Measurements from ENCODE around the gene LORICRIN.

LORICRIN gene

GRCh38 chr1:153248176-153248879 is 11.2 kb upstream of the LORICRIN start:
- no peak for DNase-seq (ENCODE audit: extremely low read depth in 1 of 2, low read depth in 1 of 2)

GRCh38 chr1:153250166-153250565 is 9.3 kb upstream of the LORICRIN start:
- DNase-seq (ENCODE audit: extremely low read depth in 1 of 2, low read depth in 1 of 2) = no peak

DNA sequence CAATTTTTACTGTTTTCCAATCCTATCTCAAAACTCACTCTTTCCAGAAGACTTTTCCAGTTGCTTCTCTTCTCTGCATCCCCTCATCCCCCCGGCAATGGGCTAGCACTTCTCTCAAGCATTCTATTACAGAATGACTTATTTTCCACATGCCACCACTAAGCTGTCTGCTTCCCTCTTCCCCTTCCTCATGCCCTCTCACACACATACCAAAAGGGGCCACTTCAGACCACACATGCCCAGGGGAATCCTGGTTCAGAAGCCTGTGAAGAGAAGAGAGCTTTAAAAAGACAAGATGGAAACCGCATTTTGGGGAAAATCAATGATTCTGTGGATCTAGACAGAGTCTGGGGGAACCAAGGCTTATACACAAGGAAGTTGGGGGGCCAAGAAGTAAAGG is 8.4 kb upstream of the LORICRIN start:
- no peak for DNase-seq (ENCODE audit: extremely low read depth in 1 of 2, low read depth in 1 of 2)

GRCh38 chr1:153251562-153251961 is 7.9 kb upstream of the LORICRIN start:
- no peak for DNase-seq (ENCODE audit: extremely low read depth in 1 of 2, low read depth in 1 of 2)

GRCh38 chr1:153251988-153252387 is 7.5 kb upstream of the LORICRIN start:
- DNase-seq (ENCODE audit: extremely low read depth in 1 of 2, low read depth in 1 of 2) = no peak

DNA sequence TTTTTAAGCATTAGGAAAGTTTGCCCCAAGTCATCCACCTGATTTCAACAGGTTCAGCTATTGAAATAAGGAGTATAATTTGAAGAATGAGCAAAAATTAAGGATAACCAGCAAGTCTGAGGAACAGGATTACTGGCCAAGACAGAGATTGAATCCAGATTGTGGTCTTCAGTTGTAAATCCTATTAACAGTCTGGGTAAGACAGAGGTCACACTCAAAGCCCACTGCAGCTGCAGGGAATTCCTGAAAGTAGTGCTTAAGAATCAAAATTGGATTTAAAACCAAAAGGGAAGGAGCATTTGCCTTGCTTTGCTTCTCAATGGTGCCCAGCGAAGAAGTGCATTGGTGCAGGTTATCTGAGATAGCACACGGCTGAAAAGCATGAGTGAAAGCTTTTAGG is 6.4 kb upstream of the LORICRIN start:
- DNase-seq (ENCODE audit: extremely low read depth in 1 of 2, low read depth in 1 of 2) = no peak

GRCh38 chr1:153253693-153254092 is 5.8 kb upstream of the LORICRIN start:
- DNase-seq (ENCODE audit: extremely low read depth in 1 of 2, low read depth in 1 of 2) = no peak

- peak in 1 of 2 donors; percentile 9 for DNase-seq (ENCODE audit: extremely low read depth in 1 of 2, low read depth in 1 of 2)
Measured at GRCh38 chr1:153260585-153261280, 1.2 kb downstream of the LORICRIN start.

DNA sequence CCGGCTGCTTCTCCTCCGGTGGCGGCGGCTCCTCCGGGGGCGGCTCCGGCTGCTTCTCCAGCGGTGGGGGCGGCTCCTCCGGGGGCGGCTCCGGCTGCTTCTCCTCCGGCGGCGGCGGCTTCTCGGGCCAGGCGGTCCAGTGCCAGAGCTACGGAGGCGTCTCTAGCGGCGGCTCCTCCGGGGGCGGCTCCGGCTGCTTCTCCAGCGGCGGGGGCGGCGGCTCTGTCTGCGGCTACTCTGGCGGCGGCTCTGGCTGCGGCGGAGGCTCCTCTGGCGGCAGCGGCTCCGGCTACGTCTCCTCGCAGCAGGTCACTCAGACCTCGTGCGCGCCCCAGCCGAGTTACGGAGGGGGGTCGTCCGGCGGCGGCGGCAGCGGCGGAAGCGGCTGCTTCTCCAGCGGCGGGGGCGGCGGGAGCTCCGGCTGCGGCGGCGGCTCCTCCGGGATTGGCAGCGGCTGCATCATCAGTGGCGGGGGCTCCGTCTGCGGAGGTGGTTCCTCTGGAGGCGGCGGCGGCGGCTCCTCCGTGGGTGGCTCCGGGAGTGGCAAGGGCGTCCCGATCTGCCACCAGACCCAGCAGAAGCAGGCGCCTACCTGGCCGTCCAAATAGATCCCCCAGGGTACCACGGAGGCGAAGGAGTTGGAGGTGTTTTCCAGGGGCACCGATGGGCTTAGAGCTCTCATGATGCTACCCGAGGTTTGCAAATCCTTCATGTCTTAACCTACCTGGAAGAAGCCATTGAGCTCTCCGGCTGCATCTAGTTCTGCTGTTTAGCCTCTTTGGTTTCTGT is 2.0 kb downstream of the LORICRIN start:
- no peak for DNase-seq (ENCODE audit: extremely low read depth in 1 of 2, low read depth in 1 of 2)

- DNase-seq (ENCODE audit: extremely low read depth in 1 of 2, low read depth in 1 of 2) = no peak
Measured at GRCh38 chr1:153262070-153262366, 2.5 kb downstream of the LORICRIN start.

- no peak for DNase-seq (ENCODE audit: extremely low read depth in 1 of 2, low read depth in 1 of 2)
Measured at GRCh38 chr1:153262462-153263157, 3.1 kb downstream of the LORICRIN start.

DNA sequence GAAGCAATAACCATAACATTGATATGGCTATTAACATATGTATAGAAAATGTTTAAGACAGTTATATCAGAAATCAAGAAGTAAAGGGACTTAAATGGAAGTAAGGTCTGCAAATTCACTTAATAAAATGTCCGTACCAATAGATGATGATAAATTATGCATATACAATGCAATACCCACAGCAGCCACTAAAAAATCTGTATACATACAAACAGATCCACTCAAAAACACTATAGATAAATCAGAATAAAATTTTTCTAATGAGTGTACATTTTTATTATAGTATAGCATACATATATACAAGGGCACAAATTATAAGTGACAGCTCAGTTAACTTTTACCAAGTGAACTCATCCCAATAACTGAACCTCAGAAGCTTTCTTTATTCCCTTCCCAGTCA is 6.0 kb downstream of the LORICRIN start:
- no peak for DNase-seq (ENCODE audit: extremely low read depth in 1 of 2, low read depth in 1 of 2)

GRCh38 chr1:153271711-153272110 is 12.2 kb downstream of the LORICRIN start:
- no peak for DNase-seq (ENCODE audit: extremely low read depth in 1 of 2, low read depth in 1 of 2)

DNA sequence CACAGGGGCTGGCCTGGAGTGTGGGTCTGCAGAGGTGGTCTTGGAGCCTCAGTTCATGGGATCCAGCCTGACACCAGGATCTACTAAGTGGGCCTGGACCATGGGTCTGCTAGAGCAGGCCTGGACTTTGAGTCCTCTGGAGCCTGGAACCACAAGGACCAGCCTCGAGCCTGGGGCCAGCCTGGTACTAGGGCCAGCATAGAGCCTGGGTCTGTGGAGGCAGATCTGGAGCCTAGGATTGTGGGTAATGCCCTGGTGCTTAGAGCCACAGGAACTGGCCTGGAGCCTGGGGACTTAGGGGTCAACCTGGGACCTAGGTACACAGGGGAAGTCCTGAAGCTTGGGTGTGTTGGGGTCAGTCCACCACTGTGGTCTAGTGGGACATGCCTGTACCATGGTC is 12.7 kb downstream of the LORICRIN start:
- DNase-seq (ENCODE audit: extremely low read depth in 1 of 2, low read depth in 1 of 2) = no peak

- DNase-seq (ENCODE audit: extremely low read depth in 1 of 2, low read depth in 1 of 2) = no peak
Measured at GRCh38 chr1:153277852-153278251, 18.4 kb downstream of the LORICRIN start.

GRCh38 chr1:153288634-153289275 is 29.3 kb downstream of the LORICRIN start:
- peak in 1 of 2 donors; percentile 5 for DNase-seq (ENCODE audit: extremely low read depth in 1 of 2, low read depth in 1 of 2)

DNA sequence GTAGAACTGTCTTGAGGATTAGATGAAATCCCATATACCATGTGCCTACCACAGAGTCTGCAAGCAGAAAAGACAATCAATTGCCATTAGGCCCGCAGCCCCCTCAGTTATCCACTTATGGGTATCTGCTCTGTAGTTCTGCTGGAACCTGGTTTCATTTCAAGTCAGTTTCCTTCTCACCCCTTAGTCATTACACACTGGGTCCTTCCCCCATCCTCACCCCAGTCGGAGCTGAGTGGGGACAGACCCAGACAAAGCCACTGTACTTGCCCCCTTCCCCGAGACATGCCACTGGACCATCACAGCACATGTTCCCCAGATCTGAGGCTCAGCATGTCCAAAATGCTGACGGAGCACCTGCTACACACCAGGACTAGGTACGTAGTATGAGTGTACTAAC is 32.0 kb downstream of the LORICRIN start:
- no peak for DNase-seq (ENCODE audit: extremely low read depth in 1 of 2, low read depth in 1 of 2)

- no peak for DNase-seq (ENCODE audit: extremely low read depth in 1 of 2, low read depth in 1 of 2)
Measured at GRCh38 chr1:153292185-153292584, 32.7 kb downstream of the LORICRIN start.

DNA sequence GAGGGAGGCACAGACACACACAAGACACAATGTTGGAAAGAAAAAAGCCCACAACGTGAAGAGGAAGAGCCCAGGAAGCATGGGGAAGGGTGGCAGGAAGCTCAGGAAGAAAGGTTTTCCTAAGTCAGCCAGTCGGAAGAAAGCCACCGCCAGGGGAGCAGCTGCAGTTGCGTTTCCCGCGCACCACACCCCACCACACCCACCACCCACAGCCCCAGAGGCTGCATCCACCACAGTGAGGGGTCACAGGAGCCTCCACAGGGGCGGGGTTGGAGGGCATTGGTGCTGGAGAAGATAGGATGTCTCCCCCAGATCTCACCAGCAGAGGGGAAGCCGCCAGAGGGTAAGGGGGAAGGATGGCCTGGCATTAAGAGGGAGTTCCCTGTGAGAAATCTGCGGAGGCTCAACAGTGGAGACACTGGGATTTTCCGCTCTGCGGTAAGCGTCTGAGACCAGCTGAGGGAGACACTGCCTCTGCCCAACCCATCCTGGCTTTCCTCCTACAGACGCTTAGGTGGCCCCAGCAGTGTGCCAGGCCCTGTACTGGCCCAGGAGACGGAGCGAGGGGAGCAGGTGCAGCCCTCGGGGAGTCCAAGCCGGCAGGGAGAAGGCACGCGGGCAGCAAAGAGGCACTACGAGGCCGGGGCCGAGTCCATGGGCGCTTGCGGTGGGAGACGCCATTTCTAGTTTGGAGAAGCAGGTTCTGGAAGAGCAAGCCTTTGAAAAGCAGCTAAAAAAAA is 33.4 kb downstream of the LORICRIN start:
- no peak for DNase-seq (ENCODE audit: extremely low read depth in 1 of 2, low read depth in 1 of 2)

DNA sequence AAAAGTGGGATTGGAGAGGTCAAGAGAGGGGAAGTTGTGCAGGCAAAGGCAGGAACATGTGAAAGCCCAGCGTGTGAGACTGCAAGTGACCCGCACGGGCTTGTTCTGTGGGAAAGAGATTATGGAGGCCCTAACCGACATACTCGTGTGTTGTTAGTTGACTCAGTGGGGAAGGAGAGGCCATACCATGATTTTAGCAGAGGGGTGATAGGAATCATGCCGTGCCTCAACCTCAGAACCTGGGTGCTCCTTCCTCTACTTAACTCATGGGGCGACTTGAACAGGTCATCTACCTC is 33.9 kb downstream of the LORICRIN start:
- no peak for DNase-seq (ENCODE audit: extremely low read depth in 1 of 2, low read depth in 1 of 2)
